Dendritic cell treated with granulocyte-macrophage colony-stimulating factor and Interleukin-4, amounts not matched to agents 40 ng/mL and 50 ng/mL, for 4 days (primary cell): Measurements from ENCODE around the gene PCDHGA7.
A peak's percentile ranks its signal among the peaks of the same experiment; 100 is the strongest.
"Not testable (repeated sequence)": the region's sequence is repeated elsewhere in the genome, so short reads cannot be mapped to it uniquely, and the experiment has no call there.

Experiments used
- H3K27ac Mint-ChIP-seq: one replicate; pipeline ENCODE4 v1.8.0; 2022; ENCODE audit warnings: mild to moderate bottlenecking, mixed read lengths
- H3K27me3 Mint-ChIP-seq: one replicate; pipeline ENCODE4 v1.8.0; 2022; ENCODE audit warnings: mild to moderate bottlenecking, mixed read lengths
- H3K36me3 Mint-ChIP-seq: one replicate; pipeline ENCODE4 v1.8.0; 2022; ENCODE audit warnings: low read depth, mixed read lengths
- H3K4me1 Mint-ChIP-seq: one replicate; pipeline ENCODE4 v1.8.0; 2022; ENCODE audit warnings: low read depth, mixed read lengths
- H3K4me3 Mint-ChIP-seq: one replicate; pipeline ENCODE4 v1.8.0; 2022; ENCODE audit warnings: mild to moderate bottlenecking, moderate library complexity, mixed read lengths
- H3K9me3 Mint-ChIP-seq: one replicate; pipeline ENCODE4 v1.8.0; 2022; ENCODE audit warnings: mixed read lengths
- intact Hi-C: fragments of 100-400 bp; cut with micrococcal nuclease; formaldehyde crosslinking; loops from one replicate; pipeline ENCODE4 v1.15.0; 2022

The PCDHGA7 gene

DNA sequence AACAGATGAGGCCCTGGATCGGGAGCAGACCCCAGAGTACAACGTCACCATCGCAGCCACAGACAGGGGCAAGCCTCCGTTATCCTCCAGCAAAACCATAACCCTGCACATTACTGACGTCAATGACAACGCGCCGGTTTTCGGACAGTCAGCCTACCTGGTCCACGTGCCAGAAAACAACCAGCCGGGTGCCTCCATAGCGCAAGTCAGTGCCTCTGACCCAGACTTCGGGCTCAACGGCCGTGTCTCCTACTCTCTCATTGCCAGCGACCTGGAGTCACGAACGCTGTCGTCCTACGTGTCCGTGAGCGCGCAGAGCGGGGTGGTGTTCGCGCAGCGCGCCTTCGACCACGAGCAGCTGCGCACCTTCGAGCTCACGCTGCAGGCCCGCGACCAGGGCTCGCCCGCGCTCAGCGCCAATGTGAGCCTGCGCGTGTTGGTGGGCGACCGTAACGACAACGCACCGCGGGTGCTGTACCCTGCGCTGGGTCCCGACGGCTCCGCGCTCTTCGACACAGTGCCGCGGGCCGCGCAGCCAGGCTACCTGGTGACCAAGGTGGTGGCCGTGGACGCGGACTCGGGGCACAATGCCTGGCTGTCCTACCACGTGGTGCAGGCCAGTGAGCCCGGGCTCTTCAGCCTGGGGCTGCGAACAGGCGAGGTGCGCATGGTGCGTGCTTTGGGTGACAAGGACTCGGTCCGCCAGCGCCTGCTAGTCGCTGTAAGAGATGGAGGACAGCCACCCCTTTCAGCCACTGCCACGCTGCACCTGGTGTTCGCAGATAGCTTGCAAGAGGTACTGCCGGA, 36.7 kb downstream of the PCDHGA7 start:
- H3K27ac Mint-ChIP-seq: no peak overlapping the region
- intact Hi-C loops: loop anchor here (10.0 kb wide), 1 partner anchor 94 kb away; the partner anchor contains the start of gene TAF7
- no peak overlapping the region for H3K4me3 Mint-ChIP-seq
- H3K9me3 Mint-ChIP-seq: peaks cover 14% of the 10 kb centered on the region
- H3K4me1 Mint-ChIP-seq: peaks cover 27% of the 10 kb centered on the region
- H3K36me3 Mint-ChIP-seq: peaks cover 4% of the 10 kb centered on the region
- peaks cover 81% of the 10 kb centered on the region for H3K27me3 Mint-ChIP-seq

DNA sequence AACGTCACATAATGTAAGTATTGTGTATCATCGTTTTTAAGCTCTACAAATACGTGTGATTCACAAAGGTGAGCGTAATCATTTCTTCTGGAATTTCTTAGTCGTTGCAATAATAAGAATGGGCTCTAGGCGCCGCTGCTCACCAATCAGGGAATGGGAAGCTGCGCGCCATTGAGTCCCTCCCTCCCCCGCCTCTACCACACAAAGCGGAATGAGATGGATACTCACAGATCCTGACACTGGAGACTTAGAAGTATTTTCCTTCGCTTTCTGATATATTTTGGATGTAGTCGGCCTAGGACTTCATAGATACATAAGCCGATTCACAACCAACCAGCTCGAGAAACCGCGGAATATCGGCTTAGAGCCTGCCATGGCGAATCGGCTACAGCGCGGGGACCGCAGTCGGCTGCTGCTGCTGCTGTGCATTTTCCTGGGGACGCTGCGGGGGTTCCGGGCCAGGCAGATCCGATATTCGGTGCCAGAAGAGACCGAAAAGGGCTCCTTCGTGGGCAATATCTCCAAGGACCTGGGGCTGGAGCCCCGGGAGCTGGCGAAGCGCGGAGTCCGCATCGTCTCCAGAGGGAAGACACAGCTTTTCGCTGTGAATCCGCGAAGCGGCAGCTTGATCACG, 38.4 kb downstream of the PCDHGA7 start, which contains the start of gene PCDHGA11:
Gene PCDHGA11 (plus strand): TSS at position 197 of the 634 bp plus-strand sequence. CDS start 177 bp downstream, at position 374.
- Mint-ChIP-seq H3K36me3 (peaks cover 4% of the 10 kb centered on the region), H3K4me3 (peak within 1 kb of the TSS; percentile 78), H3K27me3 (peaks cover 80% of the 10 kb centered on the region), H3K27ac (no peak within 1 kb of the TSS), H3K9me3 (peaks cover 14% of the 10 kb centered on the region), H3K4me1 (peaks cover 23% of the 10 kb centered on the region)
- intact Hi-C loops: loop anchor here (2.0 kb wide), 1 partner anchor 104 kb away; no protein-coding TSS in a partner anchor

DNA sequence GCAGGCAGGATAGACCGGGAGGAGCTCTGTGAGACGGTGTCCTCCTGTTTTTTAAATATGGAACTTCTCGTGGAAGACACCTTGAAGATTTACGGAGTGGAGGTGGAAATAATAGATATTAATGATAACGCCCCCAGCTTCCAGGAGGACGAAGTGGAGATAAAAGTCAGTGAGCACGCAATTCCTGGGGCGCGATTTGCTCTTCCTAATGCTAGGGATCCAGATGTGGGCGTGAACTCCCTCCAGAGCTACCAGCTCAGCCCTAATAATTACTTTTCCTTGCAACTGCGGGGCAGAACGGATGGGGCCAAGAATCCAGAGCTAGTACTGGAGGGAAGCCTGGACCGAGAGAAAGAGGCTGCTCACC, 38.9 kb downstream of the PCDHGA7 start:
- intact Hi-C loops: loop anchor here (2.0 kb wide), 1 partner anchor 103 kb away; no protein-coding TSS in a partner anchor
- Mint-ChIP-seq H3K27me3 (peaks cover 81% of the 10 kb centered on the region), H3K27ac (no peak overlapping the region), H3K4me3 (peak overlapping the region; percentile 78), H3K36me3 (peaks cover 4% of the 10 kb centered on the region), H3K9me3 (peaks cover 14% of the 10 kb centered on the region), H3K4me1 (peaks cover 23% of the 10 kb centered on the region)

DNA sequence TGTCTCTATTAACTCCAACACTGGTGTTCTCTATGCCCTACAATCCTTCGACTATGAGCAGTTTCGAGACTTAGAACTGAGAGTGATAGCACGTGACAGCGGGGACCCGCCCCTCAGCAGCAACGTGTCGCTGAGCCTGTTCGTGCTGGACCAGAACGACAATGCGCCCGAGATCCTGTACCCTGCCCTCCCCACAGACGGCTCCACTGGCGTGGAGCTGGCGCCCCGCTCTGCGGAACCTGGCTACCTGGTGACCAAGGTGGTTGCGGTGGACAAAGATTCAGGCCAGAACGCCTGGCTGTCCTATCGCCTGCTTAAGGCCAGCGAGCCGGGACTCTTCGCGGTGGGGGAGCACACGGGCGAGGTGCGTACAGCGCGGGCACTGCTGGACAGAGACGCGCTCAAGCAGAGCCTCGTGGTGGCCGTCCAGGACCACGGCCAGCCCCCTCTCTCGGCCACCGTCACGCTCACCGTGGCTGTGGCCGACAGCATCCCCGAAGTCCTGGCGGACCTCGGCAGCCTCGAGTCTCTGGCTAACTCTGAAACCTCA, 40.3 kb downstream of the PCDHGA7 start:
- no peak overlapping the region for H3K4me3 Mint-ChIP-seq
- peaks cover 88% of the 10 kb centered on the region for H3K27me3 Mint-ChIP-seq
- H3K27ac Mint-ChIP-seq: no peak overlapping the region
- peaks cover 1% of the 10 kb centered on the region for H3K36me3 Mint-ChIP-seq
- intact Hi-C loops: no loop called here
- H3K4me1 Mint-ChIP-seq: peaks cover 20% of the 10 kb centered on the region
- peaks cover 14% of the 10 kb centered on the region for H3K9me3 Mint-ChIP-seq

DNA sequence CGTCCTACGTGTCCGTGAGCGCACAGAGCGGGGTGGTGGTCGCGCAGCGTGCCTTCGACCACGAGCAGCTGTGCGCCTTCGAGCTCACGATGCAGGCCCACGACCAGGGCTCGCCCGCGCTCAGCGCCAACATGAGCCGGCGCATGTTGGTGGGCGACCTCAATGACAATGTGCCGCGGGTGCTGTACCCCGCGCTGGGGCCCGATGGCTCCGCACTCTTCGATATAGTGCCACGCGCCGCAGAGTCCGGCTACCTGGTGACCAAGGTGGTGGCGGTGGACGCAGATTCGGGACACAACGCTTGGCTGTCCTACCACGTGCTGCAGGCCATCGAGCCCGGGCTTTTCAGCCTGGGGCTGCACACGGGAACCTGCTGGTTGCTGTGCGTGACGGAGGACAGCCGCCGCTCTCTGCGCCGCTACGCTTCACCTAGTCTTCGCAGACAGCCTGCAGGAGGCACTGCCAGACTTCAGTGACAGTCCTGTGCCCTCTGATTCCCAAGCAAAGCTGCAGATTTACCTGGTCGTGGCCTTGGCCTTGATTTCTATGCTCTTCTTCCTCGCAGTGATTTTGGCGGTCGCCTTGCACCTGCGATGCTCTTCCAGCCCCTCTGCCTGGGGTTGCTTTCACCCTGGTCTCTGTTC, 45.4 kb downstream of the PCDHGA7 start:
- peaks cover 15% of the 10 kb centered on the region for H3K4me1 Mint-ChIP-seq
- no peak overlapping the region for H3K27ac Mint-ChIP-seq
- intact Hi-C loops: no loop called here
- peaks cover 27% of the 10 kb centered on the region for H3K9me3 Mint-ChIP-seq
- H3K4me3 Mint-ChIP-seq: no peak overlapping the region
- H3K36me3 Mint-ChIP-seq: peaks cover 4% of the 10 kb centered on the region
- H3K27me3 Mint-ChIP-seq: peaks cover 83% of the 10 kb centered on the region

DNA sequence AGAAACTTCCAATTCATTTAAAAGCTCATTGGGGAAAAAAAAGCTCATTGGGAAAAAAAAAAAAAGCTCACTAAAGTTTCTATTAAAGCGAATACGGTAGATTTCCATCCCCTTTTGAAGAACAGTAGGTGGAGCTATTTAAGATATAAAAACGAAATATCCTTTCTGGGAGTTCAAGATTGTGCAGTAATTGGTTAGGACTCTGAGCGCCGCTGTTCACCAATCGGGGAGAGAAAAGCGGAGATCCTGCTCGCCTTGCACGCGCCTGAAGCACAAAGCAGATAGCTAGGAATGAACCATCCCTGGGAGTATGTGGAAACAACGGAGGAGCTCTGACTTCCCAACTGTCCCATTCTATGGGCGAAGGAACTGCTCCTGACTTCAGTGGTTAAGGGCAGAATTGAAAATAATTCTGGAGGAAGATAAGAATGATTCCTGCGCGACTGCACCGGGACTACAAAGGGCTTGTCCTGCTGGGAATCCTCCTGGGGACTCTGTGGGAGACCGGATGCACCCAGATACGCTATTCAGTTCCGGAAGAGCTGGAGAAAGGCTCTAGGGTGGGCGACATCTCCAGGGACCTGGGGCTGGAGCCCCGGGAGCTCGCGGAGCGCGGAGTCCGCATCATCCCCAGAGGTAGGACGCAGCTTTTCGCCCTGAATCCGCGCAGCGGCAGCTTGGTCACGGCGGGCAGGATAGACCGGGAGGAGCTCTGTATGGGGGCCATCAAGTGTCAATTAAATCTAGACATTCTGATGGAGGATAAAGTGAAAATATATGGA, 48.0 kb downstream of the PCDHGA7 start, which contains the start of gene PCDHGA12:
Gene PCDHGA12 (plus strand): TSS at position 176 of the 782 bp plus-strand sequence. CDS start 253 bp downstream, at position 429.
- Mint-ChIP-seq H3K27ac (no peak within 1 kb of the TSS), H3K27me3 (peaks cover 75% of the 10 kb centered on the region), H3K4me3 (peak within 1 kb of the TSS; percentile 69), H3K36me3 (peaks cover 4% of the 10 kb centered on the region), H3K4me1 (peaks cover 15% of the 10 kb centered on the region), H3K9me3 (peaks cover 31% of the 10 kb centered on the region)
- intact Hi-C loops: no loop called here

DNA sequence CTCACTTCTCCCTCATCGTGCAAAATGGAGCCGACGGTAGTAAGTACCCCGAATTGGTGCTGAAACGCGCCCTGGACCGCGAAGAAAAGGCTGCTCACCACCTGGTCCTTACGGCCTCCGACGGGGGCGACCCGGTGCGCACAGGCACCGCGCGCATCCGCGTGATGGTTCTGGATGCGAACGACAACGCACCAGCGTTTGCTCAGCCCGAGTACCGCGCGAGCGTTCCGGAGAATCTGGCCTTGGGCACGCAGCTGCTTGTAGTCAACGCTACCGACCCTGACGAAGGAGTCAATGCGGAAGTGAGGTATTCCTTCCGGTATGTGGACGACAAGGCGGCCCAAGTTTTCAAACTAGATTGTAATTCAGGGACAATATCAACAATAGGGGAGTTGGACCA, 48.7 kb downstream of the PCDHGA7 start:
- intact Hi-C loops: no loop called here
- peaks cover 70% of the 10 kb centered on the region for H3K27me3 Mint-ChIP-seq
- peaks cover 31% of the 10 kb centered on the region for H3K9me3 Mint-ChIP-seq
- H3K4me3 Mint-ChIP-seq: peak overlapping the region; percentile 69
- peaks cover 15% of the 10 kb centered on the region for H3K4me1 Mint-ChIP-seq
- H3K27ac Mint-ChIP-seq: no peak overlapping the region
- peaks cover 4% of the 10 kb centered on the region for H3K36me3 Mint-ChIP-seq

DNA sequence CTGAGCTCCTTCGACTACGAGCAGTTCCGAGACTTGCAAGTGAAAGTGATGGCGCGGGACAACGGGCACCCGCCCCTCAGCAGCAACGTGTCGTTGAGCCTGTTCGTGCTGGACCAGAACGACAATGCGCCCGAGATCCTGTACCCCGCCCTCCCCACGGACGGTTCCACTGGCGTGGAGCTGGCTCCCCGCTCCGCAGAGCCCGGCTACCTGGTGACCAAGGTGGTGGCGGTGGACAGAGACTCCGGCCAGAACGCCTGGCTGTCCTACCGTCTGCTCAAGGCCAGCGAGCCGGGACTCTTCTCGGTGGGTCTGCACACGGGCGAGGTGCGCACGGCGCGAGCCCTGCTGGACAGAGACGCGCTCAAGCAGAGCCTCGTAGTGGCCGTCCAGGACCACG, 49.8 kb downstream of the PCDHGA7 start:
- H3K36me3 Mint-ChIP-seq, H3K4me3 Mint-ChIP-seq, intact Hi-C loops, H3K27ac Mint-ChIP-seq: not testable (repeated sequence)
- Mint-ChIP-seq H3K27me3 (peaks cover 63% of the 10 kb centered on the region), H3K9me3 (peaks cover 31% of the 10 kb centered on the region), H3K4me1 (peaks cover 15% of the 10 kb centered on the region)

DNA sequence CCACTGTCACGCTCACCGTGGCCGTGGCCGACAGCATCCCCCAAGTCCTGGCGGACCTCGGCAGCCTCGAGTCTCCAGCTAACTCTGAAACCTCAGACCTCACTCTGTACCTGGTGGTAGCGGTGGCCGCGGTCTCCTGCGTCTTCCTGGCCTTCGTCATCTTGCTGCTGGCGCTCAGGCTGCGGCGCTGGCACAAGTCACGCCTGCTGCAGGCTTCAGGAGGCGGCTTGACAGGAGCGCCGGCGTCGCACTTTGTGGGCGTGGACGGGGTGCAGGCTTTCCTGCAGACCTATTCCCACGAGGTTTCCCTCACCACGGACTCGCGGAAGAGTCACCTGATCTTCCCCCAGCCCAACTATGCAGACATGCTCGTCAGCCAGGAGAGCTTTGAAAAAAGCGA, 50.2 kb downstream of the PCDHGA7 start:
- Mint-ChIP-seq H3K27me3 (peaks cover 62% of the 10 kb centered on the region), H3K4me1 (peaks cover 15% of the 10 kb centered on the region), H3K9me3 (peaks cover 31% of the 10 kb centered on the region)
- H3K36me3 Mint-ChIP-seq, H3K4me3 Mint-ChIP-seq, intact Hi-C loops, H3K27ac Mint-ChIP-seq: not testable (repeated sequence)

DNA sequence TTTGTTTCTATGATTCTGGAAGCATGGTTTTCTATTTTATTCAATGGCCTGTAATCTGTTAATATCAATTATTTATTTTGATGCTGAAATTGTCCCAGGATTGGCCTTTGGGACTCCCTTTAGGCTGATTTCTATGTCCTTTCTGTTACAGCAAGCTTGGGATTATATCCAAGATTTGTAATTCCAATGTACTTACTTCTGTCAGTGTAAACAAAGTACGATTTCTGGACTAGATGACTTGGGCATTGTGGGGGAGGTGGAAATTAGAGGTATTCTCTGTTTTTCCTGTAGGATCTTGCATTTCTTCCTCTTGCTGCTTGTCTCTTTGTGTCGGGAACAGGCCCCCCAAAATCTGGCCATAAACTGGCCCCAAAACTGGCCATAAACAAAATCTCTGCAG, 51.5 kb downstream of the PCDHGA7 start:
- Mint-ChIP-seq H3K27me3 (peaks cover 50% of the 10 kb centered on the region), H3K4me1 (peaks cover 15% of the 10 kb centered on the region), H3K36me3 (peaks cover 4% of the 10 kb centered on the region), H3K27ac (no peak overlapping the region), H3K9me3 (peaks cover 31% of the 10 kb centered on the region), H3K4me3 (no peak overlapping the region)
- intact Hi-C loops: no loop called here
